ENCODE measurements around the gene GPR149. TPM values are rescaled to one million over a fixed set of nuclear protein-coding genes. Genes with fewer than 3 reads are reported as not detected.
"Not testable (repeated sequence)": the region's sequence is repeated elsewhere in the genome, so short reads cannot be mapped to it uniquely, and the experiment has no call there.

The GPR149 gene, protein sequence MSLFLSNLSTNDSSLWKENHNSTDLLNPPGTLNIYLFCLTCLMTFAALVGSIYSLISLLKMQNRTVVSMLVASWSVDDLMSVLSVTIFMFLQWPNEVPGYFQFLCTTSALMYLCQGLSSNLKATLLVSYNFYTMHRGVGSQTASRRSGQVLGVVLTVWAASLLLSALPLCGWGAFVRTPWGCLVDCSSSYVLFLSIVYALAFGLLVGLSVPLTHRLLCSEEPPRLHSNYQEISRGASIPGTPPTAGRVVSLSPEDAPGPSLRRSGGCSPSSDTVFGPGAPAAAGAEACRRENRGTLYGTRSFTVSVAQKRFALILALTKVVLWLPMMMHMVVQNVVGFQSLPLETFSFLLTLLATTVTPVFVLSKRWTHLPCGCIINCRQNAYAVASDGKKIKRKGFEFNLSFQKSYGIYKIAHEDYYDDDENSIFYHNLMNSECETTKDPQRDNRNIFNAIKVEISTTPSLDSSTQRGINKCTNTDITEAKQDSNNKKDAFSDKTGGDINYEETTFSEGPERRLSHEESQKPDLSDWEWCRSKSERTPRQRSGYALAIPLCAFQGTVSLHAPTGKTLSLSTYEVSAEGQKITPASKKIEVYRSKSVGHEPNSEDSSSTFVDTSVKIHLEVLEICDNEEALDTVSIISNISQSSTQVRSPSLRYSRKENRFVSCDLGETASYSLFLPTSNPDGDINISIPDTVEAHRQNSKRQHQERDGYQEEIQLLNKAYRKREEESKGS
- polyA plus RNA-seq (ENCODE audit: insufficient read length in 12 of 12): under 1 TPM in 8 of 12 donors, not detected in 4; 0.08 to 0.61 (median 0.15) TPM
- long read RNA-seq, donor 1: 0 reads
- long read RNA-seq, donor 2: 0 reads
- long read RNA-seq, donor 3: 0 reads
- long read RNA-seq, donor 4: 0 reads
- long read RNA-seq, donor 5: 0 reads
- long read RNA-seq, donor 6: 0 reads
- long read RNA-seq, donor 7: 0 reads
- long read RNA-seq, donor 8: 0 reads
- long read RNA-seq, donor 9: 0 reads
- long read RNA-seq, donor 10: 0 reads
- long read RNA-seq, donor 11: 0 reads

DNA sequence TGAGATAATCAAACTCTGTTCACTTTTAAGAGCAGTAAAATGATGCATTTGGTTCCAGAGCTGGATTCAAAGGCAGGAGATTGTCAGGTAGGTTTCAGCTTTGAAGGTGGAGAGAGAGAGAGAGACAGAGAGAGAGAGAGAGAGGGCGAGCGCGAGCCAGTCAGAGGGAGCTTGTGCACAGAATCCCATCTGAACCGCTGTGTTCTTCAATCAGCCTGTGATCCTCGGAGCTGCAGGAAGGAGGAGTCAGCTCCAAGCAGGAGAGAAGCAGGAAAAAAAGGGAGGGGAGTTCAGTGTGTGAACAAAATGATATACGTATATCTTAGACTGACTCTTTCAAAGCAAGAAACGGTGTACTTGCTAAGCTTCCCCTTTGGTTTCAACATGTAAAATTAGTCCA lies at the start of gene GPR149:
Gene GPR149 (minus strand): TSS at position 177 of the 400 bp plus-strand sequence. CDS start 575 bp downstream, outside the sequence.
- DNase-seq: no peak

DNA sequence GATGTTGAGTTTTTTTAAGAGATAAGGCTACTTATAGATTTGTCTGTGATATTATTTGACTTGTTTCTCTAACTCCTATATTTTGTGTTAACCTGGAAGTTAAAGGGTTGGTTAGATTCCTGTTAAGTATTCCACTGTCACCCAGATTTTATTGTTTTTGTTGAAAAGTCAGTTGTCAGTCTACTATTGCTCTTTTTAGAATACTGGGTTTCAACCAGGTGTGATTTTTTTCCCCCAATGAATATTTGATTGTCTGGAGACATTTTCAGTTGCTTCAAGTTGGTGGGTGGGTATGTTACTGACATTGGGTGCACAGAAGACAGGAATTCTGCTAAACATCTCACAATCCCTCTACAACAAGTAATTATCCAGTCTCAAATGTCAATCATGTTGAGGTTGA lies 43.8 kb upstream of the GPR149 start:
- no peak for DNase-seq

DNA sequence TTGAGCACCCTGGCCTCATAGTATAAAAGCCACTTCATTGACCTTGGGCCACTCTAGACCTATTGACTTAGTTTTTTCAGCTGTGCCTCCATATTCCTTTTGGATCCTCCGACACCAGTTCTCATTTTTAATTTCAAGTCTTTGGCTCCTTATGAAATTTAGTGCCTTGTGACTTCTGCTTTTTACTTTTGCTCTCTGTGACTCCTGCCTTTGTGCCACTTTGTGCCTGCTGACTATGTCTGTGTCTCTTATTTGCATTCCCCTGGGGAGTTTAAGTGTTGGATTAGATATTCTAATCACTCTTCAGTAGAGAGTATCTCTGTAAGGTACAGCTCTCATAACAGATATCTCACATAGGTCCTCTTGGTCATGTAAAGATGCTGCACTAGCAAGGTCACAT lies 39.6 kb upstream of the GPR149 start:
- DNase-seq: no peak

DNA sequence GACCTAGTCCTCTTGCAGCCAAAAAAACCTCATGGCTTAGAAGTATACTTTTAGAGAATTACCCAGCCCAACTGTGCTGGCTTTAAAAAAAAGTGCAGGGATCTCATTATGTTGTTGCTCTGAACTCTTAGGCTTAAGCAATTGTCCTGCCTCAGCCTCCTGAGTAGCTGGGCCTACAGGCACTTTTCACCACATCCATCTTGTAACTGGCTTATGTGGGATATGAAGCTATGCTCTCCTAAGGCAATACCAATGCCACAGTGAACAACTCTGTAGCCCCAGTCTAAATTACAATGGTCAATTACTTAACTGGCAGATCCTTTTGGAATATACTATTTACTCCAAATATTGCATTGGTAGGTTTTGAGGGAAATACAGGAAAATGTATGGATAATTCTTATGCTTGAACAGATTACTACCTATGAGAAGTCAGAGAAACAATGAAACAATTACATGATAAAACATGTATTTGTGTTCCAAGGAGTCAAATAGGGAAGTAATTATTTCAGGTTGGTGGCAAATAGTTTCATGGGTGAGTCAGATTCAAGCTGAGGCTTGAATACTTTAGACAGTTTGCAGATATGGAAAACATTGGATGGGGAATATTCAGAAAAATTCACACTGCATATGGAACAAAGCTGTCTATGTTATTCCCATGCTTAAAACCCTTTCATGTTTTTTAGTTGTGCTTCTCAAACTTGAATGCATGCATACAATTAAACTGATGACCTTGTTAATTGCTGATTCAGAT lies 34.6 kb upstream of the GPR149 start:
- DNase-seq: no peak

DNA sequence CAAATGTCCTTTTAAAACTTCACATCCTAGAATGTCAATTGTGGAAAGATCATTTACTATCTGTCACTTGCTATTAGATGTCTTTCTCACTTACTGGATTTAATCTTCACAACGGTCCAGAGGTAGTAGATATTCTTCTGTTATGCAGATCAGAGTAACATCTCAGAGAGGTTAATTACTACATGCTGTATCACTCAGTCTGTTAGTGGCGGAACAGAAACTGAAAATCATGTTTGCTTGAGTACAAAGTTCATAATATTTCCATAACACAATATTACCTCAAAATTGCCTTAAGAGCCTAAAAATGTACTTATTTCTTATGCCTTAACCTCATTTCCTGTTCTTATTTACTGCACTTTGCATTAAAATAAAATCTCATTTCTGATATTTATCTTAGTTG lies 28.6 kb upstream of the GPR149 start:
- DNase-seq: no peak

DNA sequence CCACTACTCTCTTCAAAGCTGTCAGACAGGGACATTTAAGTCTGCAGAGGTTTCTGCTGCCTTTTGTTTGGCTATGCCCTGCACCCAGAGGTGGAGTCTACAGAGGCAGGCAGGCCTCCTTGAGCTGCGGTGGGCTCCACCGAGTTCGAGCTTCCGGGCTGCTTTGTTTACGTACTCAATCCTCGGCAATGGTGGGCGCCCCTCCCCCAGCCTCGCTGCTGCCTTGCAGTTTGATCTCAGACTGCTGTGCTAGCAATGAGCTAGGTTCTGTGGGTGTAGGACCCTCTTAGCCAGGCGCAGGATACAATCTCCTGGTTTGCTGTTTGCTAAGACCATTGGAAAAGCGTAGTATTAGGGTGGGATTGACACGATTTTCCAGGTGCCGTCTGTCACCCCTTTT lies 9.1 kb upstream of the GPR149 start:
- not testable (repeated sequence) for DNase-seq

DNA sequence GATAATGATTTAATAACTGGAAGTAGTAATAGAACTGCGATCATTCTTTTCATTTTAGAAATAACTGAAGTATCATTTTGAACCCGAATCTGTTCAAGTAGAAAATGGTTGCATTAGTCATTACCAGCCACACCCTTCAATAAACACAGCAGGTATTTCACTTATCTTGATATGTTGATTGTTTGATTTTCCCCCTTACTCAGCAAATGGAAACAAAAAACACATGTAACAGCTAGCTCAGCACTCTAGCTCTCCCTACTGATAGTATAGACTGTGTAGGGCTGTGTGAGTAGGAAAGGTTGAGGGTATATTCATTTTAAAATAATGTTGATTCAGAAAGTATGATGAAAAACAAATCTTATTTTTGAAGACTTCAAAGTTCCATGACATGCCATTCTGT lies 1.1 kb upstream of the GPR149 start:
- DNase-seq: no peak

DNA sequence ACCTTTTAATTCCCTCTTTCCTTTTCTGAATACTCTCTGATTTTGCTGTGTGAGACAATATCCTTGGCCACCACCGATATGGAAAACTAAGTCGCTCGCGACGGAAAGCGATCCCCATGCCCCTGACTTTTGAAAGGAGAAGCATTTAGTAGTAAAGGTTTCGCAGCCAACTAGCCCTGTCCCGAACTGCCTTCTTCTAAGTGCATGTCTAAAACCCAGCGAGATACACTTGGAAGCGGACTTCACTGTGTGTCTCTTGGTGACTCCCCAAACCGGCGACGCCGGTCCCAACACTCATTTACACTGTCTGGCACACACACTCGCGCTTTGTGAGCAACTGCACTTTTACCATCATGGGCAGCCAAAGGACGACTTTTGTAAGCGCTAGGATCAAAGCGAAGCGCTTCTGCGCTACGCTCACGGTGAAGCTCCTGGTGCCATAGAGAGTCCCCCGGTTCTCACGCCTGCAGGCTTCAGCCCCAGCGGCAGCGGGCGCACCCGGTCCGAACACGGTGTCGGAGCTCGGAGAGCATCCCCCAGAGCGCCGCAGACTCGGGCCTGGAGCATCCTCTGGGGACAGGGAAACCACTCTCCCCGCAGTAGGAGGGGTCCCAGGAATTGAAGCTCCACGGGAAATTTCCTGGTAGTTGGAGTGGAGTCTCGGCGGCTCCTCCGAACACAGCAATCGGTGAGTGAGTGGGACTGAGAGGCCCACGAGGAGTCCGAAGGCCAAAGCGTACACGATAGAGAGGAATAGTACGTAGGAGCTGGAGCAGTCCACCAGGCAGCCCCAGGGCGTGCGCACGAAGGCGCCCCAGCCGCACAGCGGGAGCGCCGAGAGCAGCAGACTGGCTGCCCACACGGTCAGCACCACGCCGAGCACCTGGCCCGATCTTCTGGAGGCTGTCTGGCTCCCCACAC lies 1.4 kb downstream of the GPR149 start:
- no peak for DNase-seq

DNA sequence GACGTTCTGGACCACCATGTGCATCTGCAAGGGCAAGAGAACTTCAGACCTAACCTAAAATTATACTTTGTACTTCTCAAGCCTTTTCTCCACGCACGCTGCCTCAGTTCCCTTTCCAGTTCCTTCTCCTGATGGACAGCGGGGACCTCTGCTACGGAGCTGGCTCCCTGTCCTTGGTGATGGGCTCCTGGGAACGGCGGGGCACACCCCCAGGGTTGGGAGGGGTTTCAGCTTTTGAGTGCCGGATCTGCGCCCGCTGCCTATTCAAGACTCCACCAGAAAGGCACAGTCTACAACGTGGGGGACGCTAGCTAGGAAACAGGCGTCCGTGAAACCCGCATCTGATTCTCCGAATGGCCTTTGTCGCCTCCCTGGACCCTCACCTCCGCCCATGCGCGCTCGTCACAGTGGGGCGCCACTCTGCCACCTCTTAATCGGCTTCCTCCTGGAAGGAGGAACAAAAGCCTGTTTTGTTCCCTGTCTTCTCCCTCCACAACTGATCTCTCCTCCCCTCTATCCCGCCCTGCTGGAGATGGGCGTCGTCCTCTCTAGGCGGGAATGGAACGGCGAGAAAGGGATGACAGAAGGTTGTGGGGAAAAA lies 2.2 kb downstream of the GPR149 start:
- no peak for DNase-seq

DNA sequence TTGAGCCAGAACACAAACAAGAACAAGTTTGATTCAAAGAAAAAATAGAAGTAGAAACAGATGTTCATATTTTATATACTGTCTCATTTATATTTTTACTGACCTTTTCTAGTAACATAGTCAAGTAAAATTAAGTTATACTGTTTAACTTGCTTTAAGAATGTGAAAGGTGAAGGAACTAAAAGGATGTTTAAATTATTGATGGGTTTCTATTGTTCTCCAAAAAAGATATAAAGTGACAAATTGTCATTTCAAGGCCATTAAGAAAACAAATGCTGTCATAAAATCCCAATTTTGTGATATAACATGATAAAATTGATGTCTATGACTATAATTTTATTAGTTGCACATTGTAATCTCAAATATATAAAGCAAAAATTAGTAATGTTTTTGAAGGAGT lies 7.3 kb downstream of the GPR149 start:
- no peak for DNase-seq

DNA sequence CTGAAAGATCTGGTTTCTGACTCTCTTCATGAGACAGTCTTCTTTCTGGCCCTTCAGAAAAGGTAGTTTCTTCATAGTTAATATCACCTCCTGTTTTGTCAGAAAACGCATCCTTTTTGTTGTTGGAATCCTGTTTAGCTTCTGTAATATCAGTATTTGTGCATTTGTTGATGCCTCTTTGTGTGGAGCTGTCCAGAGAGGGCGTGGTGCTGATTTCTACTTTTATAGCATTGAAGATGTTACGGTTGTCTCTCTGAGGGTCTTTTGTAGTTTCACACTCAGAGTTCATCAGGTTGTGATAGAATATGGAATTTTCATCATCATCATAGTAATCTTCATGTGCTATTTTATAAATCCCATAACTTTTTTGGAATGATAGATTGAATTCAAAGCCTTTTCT lies 8.9 kb downstream of the GPR149 start:
- peak; percentile 46 for DNase-seq

DNA sequence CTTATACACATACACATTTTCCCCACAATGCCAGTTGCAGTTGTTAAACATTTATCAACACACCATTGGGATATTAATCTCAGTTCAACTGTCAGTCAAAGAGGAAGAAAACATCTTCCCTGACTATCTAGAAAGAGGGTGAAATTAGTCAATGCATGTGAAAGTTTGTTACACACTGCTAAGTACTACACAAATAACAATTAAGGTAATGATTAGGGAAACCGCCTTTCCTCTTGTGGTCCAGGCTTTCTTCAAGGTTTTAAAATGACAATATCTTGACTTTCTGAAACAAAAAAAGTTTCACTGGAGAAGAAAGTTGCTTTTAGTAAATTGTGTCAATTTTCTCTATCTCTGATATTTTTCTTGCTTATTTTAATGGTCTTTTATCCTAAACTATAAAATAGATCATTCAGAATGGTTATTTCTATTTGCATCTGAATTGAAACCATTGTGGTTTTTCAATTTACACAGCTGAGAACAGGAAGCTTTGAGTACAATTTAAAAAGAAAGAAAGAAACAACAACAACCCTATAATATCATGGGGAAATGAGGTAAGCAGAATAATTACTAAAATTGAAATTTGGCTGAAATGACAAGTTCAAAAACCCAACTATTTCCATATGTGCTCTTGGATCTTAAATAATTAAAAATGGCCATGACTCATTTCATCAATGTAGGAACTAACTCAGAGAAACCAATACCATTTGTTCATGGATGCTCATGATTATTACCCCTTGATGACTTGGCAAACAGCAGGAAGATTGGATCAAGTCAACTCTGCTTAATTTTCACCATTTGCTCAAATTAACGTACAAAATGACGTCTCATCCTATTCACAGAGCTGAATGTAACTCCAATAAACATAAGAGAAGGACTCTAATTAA lies 31.7 kb downstream of the GPR149 start:
- no peak for DNase-seq

DNA sequence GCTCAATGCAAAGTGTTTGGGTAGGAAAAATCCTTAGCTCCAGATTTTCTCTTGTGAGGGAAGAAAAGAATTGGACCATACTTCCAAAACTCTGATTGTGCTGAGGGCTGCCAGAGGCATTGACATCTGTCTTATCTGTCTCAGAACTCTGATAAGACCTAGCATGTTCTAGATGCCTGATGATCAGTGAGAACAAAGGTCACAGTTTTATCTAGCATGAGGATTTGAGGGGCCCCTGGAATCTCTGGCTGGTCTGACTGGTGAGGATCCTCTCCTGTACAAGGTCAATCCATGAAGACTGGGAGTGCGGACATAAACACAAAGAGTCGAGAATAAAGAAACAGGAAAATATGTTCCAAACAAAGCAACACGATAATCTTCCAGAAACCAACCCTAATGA lies 40.1 kb downstream of the GPR149 start:
- no peak for DNase-seq

DNA sequence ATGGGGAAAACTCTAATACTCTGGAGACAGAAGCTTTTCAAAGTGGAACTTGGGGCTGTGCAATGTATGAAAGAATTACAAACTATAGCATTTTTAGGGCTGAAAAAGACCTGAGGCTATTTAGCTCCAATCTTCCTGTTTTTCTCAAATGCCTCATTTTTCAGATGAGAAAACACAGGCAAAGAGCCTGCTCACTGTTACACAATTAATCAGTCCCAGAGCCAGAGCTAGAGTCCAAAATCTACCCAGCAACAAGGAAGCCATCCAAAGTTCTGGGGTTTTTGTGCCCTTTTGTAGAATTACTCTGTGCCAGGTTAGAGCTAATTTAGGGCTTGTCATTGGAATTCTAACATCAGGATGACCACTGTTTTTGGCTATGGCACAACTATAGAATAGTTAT lies 45.5 kb downstream of the GPR149 start:
- no peak for DNase-seq

DNA sequence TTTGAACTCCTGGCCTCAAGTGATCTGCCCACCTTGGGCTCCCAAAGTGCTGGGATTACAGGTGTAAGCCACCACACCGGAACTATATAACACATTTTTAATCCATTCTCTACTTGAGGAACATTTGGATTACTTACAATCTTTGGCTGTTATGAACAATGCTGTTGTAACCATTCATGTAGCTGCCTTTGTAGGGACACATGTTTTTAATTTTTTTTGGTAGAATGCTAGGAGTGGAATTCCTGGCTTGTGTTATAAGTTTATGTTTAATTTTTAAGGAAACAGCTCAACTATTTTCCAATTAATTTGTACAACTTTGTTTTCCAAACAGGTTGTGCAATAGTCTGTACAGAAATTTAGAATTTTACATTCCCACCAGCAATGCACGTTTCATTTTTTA lies 51.7 kb downstream of the GPR149 start:
- no peak for DNase-seq

DNA sequence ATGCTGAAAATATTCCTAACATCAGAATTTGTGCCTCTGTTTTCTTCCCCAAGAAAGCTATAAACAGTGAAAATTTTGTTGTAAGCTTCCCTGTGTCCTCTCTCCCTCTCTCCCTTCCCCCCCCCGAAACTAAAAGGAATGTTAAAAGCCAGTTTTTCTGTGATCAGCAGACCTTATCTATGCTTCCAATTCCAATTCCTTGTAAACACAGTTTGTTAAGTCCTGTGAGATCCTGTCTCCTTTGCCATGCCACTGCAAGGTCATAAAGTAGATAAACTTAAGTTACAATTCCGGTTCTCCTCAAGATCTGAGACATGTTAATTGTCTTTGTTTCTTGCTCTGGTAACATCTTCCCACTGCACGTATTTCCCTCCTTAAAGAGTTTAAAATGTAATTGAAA lies 62.8 kb downstream of the GPR149 start:
- DNase-seq: no peak

DNA sequence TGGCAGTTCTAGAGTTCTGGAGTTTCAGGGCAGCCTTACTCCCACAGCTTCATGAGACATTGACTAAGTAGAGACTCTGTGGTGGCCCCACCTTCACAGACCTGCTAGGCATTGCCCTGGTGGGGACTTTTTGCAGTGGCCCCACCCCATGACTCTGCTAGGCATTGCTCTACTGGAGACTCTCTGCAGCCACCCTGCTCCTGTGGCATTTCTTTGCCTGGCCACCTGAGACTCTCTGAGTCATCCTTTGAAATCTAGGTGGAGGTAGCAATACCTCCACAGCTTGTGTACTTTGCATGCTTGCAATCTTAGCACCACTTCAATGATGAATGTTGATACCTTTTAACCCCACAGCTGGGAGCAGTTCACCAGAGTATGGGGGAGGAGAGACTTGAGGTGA lies 65.1 kb downstream of the GPR149 start:
- DNase-seq: no peak

DNA sequence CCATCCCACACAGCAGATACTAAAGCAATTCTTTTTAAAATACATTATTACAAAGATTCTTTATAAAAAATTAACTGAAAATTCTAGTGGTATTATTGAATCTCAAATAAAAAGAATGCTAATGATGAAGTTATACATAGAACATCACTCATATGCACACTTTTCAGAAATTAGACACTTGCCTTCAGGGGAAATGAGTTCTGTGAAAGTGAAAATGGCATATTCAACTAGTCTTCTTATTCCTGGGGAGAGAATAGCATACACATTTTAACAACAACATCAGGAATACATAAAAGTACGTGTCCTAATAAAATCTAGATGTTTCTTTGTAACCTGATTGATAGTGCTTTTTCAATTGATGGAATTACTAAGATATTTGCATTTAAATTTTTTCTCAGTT lies 68.9 kb downstream of the GPR149 start:
- DNase-seq: no peak

DNA sequence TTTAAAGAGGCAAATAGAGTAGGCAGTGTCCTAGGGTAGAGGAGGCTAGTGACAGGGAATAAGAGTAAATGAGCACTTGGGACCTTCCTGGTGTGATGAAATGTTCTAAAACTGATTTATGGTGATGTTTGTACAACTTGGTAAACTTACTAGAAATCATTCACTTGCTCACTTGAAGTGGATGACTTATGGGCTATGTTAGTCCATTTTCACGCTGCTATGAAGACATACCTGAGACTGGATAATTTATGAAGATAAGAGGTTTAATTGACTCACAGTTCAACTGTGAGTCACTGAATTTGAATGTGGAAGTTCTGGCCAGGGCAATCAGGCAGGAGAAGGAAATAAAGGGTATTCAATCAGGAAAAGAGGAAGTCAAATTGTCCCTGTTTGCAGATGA lies 74.0 kb downstream of the GPR149 start:
- no peak for DNase-seq
